ENCODE measurements around the gene SCNN1G. TPM values are rescaled to one million over a fixed set of nuclear protein-coding genes. Genes with fewer than 3 reads are reported as not detected.
A peak's percentile ranks its signal among the peaks of the same experiment; 100 is the strongest.

SCNN1G gene
- total and polyA plus RNA-seq, 9 of the 15 experiments (the other 6 are each of a cell fraction or from before 2014, with no cell fraction given): not detected

DNA sequence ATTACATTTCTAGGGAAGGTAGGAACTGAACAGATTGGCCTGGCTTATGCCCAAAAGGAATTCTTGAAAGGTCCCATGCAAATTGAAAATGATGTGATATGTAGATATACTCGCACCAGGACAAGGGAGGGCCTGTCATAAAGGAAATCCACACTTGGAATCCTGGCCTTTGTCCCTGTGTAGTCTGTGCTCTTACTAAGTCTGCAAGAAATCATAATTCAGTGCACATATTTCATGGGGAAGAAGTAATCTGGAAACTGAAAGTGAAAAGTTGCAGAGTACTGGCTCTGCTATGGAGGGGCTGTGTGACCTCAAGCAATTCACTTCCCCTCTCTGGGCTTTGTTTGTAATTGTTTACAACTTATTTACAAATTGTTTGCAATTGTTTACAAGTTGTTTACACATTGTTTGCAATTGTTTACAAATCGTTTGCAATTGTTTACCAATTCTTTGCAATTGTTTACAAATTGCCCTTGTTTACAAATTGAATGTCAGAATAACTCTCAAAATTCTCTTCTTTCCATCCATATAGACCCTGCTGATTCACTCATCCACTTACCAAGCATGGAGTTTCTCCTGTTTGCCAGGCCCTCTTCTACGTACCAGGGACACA lies 12.9 kb downstream of the SCNN1G start:
- FAIRE-seq: no peak
- Histone ChIP-seq H3K4me1 (replicated peaks in 1 of 2; ENCODE audit: control insufficient read depth in 2 of 2, insufficient read depth in 2 of 2, low read length in 2 of 2) (no peaks in the 10 kb centered on the region), H3K9me3 (replicated peaks; ENCODE audit: control insufficient read depth, insufficient read depth, low read depth, low read length) (no peaks in the 10 kb centered on the region), H3K27ac (ENCODE audit: extremely low read depth, low read depth, low read length) (no peak overlapping the region), H2AFZ (ENCODE audit: low read depth, low read length) (no peak overlapping the region), H3K4me2 (ENCODE audit: insufficient read depth, low read length) (no peak overlapping the region), H3K9ac (ENCODE audit: insufficient read depth in 1 of 2, low read depth in 2 of 2, low read length in 2 of 2) (no peak overlapping the region), H3K79me2 (ENCODE audit: control insufficient read depth, insufficient read depth, low read length) (no peaks in the 10 kb centered on the region), H3K36me3 (ENCODE audit: control insufficient read depth, insufficient read depth, low read length) (no peaks in the 10 kb centered on the region), H3K9me1 (ENCODE audit: control insufficient read depth, insufficient read depth, low read length) (no peaks in the 10 kb centered on the region), H3K4me3 (no peak overlapping the region), H4K20me1 (replicated peaks; ENCODE audit: control insufficient read depth, insufficient read depth, low read length) (0 out of 2 replicates have a peak, but pooled peaks cover 5% of the 10 kb centered on the region), H3K27me3 (ENCODE audit: control insufficient read depth in 2 of 2, insufficient read depth in 2 of 2, low read length in 2 of 2) (peaks cover 5 to 19% of the 10 kb centered on the region in 2 experiments; a peak in 3 of 5 replicates)
- intact Hi-C loops (cut with micrococcal nuclease) (no loop called here), in situ Hi-C loops (cut with MboI) (no loop called here)
- 2% methylated on average over 3 of the region's 3 CpGs for WGBS (ENCODE audit: insufficient coverage, low coverage, missing lambda C conversion rate)
- CTCF ChIA-PET (ENCODE audit: low intra/inter-chr PET ratio): no interaction called here
- TF ChIP-seq JUNB (CRISPR knock-in tag; conservative IDR thresholded peaks at IDR 0.05) (no peak), ZFP36 (IDR thresholded peaks at IDR 0.05; ENCODE audit: low read depth, low read length, partially characterized antibody) (peak; percentile 52)
- DNase-seq (ENCODE audit: extremely low read depth in 1 of 4, low spot score in 3 of 4): no peak
- no TSS peak for BruUV-seq (replicated peaks)
- ATAC-seq: no peak
- POLR2A ChIA-PET: no interaction called here

DNA sequence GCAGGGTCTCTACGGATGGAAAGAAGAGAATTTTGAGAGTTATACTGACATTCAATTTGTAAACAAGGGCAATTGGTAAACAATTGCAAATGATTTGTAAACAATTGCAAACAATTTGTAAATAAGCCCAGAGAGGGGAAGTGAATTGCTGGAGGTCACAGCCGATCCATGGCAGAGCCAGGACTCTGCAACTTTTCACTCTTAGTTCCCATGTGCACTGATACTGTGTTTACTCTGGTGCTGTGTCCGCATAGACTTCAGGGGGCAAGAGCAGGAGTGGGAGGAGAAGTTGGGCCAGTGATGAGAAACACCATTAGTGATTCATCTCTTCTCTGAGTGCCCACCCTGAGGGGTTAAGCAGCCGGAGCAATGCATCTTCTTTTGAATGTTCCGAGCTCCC lies 14.0 kb downstream of the SCNN1G start:
- Histone ChIP-seq H3K9ac (ENCODE audit: insufficient read depth in 1 of 2, low read depth in 2 of 2, low read length in 2 of 2) (no peak overlapping the region), H3K79me2 (ENCODE audit: control insufficient read depth, insufficient read depth, low read length) (no peaks in the 10 kb centered on the region), H3K9me1 (ENCODE audit: control insufficient read depth, insufficient read depth, low read length) (no peaks in the 10 kb centered on the region), H3K27ac (ENCODE audit: extremely low read depth, low read depth, low read length) (no peak overlapping the region), H4K20me1 (replicated peaks; ENCODE audit: control insufficient read depth, insufficient read depth, low read length) (0 out of 2 replicates have a peak, but pooled peaks cover 5% of the 10 kb centered on the region), H3K36me3 (ENCODE audit: control insufficient read depth, insufficient read depth, low read length) (no peaks in the 10 kb centered on the region), H3K9me3 (replicated peaks; ENCODE audit: control insufficient read depth, insufficient read depth, low read depth, low read length) (no peaks in the 10 kb centered on the region), H3K4me2 (ENCODE audit: insufficient read depth, low read length) (no peak overlapping the region), H3K4me1 (replicated peaks in 1 of 2; ENCODE audit: control insufficient read depth in 2 of 2, insufficient read depth in 2 of 2, low read length in 2 of 2) (no peaks in the 10 kb centered on the region), H3K27me3 (ENCODE audit: control insufficient read depth in 2 of 2, insufficient read depth in 2 of 2, low read length in 2 of 2) (peaks cover 11 to 19% of the 10 kb centered on the region in 2 experiments; a peak in 3 of 5 replicates), H3K4me3 (no peak overlapping the region), H2AFZ (ENCODE audit: low read depth, low read length) (no peak overlapping the region)
- POLR2A ChIA-PET: interaction anchor here (0.5 to 0.8 kb wide), 2 partner anchors 36 to 400 kb away, joined by 3 read pairs; no protein-coding TSS in a partner anchor
- intact Hi-C loops (cut with micrococcal nuclease): no loop called here
- in situ Hi-C loops (cut with MboI): no loop called here
- no peak for ATAC-seq
- no TSS peak for BruUV-seq (replicated peaks)
- DNase-seq (ENCODE audit: extremely low read depth in 1 of 4, low spot score in 3 of 4): no peak
- TF ChIP-seq ZNF75A (CRISPR knock-in tag; IDR thresholded peaks at IDR 0.05) (no peak), TCF7 (IDR thresholded peaks at IDR 0.05; ENCODE audit: borderline replicate concordance) (no peak)
- TF ChIP-seq, protein P1, sequence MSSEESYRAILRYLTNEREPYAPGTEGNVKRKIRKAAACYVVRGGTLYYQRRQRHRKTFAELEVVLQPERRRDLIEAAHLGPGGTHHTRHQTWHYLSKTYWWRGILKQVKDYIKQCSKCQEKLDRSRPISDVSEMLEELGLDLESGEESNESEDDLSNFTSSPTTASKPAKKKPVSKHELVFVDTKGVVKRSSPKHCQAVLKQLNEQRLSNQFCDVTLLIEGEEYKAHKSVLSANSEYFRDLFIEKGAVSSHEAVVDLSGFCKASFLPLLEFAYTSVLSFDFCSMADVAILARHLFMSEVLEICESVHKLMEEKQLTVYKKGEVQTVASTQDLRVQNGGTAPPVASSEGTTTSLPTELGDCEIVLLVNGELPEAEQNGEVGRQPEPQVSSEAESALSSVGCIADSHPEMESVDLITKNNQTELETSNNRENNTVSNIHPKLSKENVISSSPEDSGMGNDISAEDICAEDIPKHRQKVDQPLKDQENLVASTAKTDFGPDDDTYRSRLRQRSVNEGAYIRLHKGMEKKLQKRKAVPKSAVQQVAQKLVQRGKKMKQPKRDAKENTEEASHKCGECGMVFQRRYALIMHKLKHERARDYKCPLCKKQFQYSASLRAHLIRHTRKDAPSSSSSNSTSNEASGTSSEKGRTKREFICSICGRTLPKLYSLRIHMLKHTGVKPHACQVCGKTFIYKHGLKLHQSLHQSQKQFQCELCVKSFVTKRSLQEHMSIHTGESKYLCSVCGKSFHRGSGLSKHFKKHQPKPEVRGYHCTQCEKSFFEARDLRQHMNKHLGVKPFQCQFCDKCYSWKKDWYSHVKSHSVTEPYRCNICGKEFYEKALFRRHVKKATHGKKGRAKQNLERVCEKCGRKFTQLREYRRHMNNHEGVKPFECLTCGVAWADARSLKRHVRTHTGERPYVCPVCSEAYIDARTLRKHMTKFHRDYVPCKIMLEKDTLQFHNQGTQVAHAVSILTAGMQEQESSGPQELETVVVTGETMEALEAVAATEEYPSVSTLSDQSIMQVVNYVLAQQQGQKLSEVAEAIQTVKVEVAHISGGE (CRISPR knock-in tag; IDR thresholded peaks at IDR 0.05): no peak
- TF ChIP-seq, protein P2, sequence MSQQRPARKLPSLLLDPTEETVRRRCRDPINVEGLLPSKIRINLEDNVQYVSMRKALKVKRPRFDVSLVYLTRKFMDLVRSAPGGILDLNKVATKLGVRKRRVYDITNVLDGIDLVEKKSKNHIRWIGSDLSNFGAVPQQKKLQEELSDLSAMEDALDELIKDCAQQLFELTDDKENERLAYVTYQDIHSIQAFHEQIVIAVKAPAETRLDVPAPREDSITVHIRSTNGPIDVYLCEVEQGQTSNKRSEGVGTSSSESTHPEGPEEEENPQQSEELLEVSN (IDR thresholded peaks at IDR 0.05; ENCODE audit: borderline replicate concordance in 1 of 2, extremely low read depth in 1 of 2, insufficient read depth in 1 of 2, insufficient read length in 1 of 2, low read depth in 1 of 2, low read length in 1 of 2, poor library complexity in 1 of 2, severe bottlenecking in 1 of 2): no peak
- whole genome bisulfite sequencing (ENCODE audit: insufficient coverage, low coverage, missing lambda C conversion rate): 0% methylated on average over 4 of the region's 5 CpGs
- CTCF ChIA-PET (ENCODE audit: low intra/inter-chr PET ratio): no interaction called here
- FAIRE-seq: no peak
